Endothelial cell (in vitro differentiated cells): Measurements from ENCODE around the gene RUNDC1. TPM values are rescaled to one million over a fixed set of nuclear protein-coding genes. Genes with fewer than 3 reads are reported as not detected.
"Not testable (repeated sequence)": the region's sequence is repeated elsewhere in the genome, so short reads cannot be mapped to it uniquely, and the experiment has no call there.

Experiments used
- DNase-seq: peaks from one replicate; pipeline ENCODE4 v3.0.0; 2021; ENCODE audit warnings: low spot score
- H3K27ac Mint-ChIP-seq: one replicate; pipeline ENCODE4 v1.8.0; 2021; ENCODE audit warnings: mixed read lengths, inconsistent platforms; ENCODE audit not compliant: unreplicated experiment
- H3K27me3 Mint-ChIP-seq: one replicate; pipeline ENCODE4 v1.8.0; 2021; ENCODE audit warnings: mild to moderate bottlenecking, moderate library complexity, mixed read lengths, inconsistent platforms; ENCODE audit not compliant: unreplicated experiment
- H3K36me3 Mint-ChIP-seq: one replicate; pipeline ENCODE4 v1.8.0; 2021; ENCODE audit warnings: mild to moderate bottlenecking, low read depth, mixed read lengths, inconsistent platforms; ENCODE audit not compliant: unreplicated experiment
- H3K4me1 Mint-ChIP-seq: one replicate; pipeline ENCODE4 v1.8.0; 2021; ENCODE audit warnings: mild to moderate bottlenecking, mixed read lengths, inconsistent platforms; ENCODE audit not compliant: unreplicated experiment
- H3K4me3 Mint-ChIP-seq: one replicate; pipeline ENCODE4 v1.8.0; 2021; ENCODE audit warnings: mild to moderate bottlenecking, mixed read lengths, inconsistent platforms; ENCODE audit not compliant: unreplicated experiment
- H3K9me3 Mint-ChIP-seq: one replicate; pipeline ENCODE4 v1.8.0; 2021; ENCODE audit warnings: mixed read lengths, inconsistent platforms; ENCODE audit not compliant: unreplicated experiment
- total RNA-seq: library from RNA; stranded (reverse); fragmentation: NEBNext Ultra II Directional; extraction: Animal tissue kit (Norgen Biotek cat#: 25700); gene quantifications from one replicate; pipeline ENCODE4 v1.2.1, GENCODE V29; 2021; ENCODE audit not compliant: unreplicated experiment
- TF ChIP-seq, protein P1 (sequence below): fragments of 200-600 bp; sonication (generic); IDR thresholded peaks from one replicate; pipeline ENCODE4 v1.5.0; 2021; ENCODE audit warnings: antibody characterized with exemption; ENCODE audit not compliant: unreplicated experiment

The RUNDC1 gene
- total RNA-seq, 1 donor from 2014 or later = 12.2 TPM

DNA sequence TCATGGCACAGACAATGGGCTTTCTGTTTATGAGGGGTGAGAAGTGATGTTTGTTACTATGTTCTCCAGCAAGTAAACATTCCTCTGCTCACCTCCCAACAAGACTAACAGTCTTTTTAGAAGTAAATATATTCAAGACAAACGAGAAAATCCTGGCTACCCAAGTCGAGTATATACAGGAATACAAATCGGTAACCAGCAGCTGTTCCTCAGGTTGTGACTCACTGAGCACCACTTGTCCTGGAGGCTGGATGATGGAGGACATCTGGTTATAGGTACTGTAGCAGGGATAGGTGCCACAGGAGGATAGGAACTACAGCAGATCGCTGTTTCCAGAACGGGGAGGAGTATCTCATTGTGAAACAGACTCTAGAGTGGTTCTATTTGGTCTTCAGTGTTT is 12.5 kb downstream of the RUNDC1 start:
- Mint-ChIP-seq H3K36me3 (peaks cover 38% of the 10 kb centered on the region), H3K4me3 (no peak overlapping the region), H3K9me3 (no peaks in the 10 kb centered on the region), H3K27ac (no peak overlapping the region), H3K27me3 (no peaks in the 10 kb centered on the region), H3K4me1 (peaks cover 17% of the 10 kb centered on the region)
- DNase-seq = no peak
- TF ChIP-seq, protein P1, sequence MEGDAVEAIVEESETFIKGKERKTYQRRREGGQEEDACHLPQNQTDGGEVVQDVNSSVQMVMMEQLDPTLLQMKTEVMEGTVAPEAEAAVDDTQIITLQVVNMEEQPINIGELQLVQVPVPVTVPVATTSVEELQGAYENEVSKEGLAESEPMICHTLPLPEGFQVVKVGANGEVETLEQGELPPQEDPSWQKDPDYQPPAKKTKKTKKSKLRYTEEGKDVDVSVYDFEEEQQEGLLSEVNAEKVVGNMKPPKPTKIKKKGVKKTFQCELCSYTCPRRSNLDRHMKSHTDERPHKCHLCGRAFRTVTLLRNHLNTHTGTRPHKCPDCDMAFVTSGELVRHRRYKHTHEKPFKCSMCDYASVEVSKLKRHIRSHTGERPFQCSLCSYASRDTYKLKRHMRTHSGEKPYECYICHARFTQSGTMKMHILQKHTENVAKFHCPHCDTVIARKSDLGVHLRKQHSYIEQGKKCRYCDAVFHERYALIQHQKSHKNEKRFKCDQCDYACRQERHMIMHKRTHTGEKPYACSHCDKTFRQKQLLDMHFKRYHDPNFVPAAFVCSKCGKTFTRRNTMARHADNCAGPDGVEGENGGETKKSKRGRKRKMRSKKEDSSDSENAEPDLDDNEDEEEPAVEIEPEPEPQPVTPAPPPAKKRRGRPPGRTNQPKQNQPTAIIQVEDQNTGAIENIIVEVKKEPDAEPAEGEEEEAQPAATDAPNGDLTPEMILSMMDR = no peak

DNA sequence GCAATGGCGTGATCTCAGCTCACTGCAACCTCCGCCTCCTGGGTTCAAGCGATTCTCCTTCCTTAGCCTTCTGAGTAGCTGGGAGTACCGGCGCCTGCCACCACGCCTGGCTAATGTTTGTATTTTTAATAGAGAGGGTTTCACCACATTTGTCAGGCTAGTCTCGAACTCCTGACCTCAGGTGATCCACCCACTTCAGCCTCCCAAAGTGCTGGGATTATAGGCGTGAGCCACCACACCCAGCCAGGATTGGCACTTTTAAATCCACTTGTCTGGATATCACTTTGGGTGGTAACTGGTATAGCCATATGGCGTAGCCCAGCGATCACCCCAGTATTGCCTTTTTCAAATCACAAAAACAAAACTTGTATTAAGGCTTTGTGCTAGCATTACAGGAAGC is 13.5 kb downstream of the RUNDC1 start:
- not testable (repeated sequence) for H3K27me3 Mint-ChIP-seq, H3K9me3 Mint-ChIP-seq, H3K4me3 Mint-ChIP-seq, DNase-seq, H3K27ac Mint-ChIP-seq
- Mint-ChIP-seq H3K36me3 (peaks cover 35% of the 10 kb centered on the region), H3K4me1 (peaks cover 23% of the 10 kb centered on the region)

DNA sequence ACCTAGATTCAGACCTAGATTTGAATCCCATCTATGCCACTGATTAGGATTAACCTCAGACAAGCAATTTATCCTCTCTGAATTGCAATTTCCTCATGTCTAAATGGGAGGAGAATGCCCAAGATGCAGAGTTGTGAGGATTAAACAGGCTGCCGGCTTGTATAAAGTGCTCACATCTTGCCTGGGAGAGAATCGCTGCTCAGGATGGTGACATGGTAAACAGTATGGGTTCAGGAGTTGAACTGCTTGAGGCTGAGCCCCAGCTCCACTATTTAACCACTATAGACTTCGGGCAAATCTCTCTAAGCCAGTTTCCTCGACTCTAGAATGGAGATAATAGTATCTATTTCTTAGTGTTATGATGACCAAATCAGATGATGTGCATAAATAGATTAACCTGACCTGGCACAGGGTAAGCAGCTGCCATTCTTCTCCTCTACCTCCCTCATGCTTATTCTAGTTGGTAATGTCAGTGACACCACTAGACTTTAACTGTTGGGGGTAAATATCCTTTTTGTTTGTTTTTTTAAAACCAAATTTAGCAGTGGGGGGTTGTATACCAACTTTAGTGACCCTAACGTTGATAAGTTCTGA is 17.1 kb downstream of the RUNDC1 start:
- Mint-ChIP-seq H3K36me3 (peaks cover 30% of the 10 kb centered on the region), H3K4me3 (peak overlapping the region; percentile 100), H3K27me3 (peaks cover 3% of the 10 kb centered on the region), H3K4me1 (peaks cover 31% of the 10 kb centered on the region), H3K27ac (peak overlapping the region; percentile 99), H3K9me3 (no peaks in the 10 kb centered on the region)
- TF ChIP-seq, protein P1 = no peak
- no peak for DNase-seq

DNA sequence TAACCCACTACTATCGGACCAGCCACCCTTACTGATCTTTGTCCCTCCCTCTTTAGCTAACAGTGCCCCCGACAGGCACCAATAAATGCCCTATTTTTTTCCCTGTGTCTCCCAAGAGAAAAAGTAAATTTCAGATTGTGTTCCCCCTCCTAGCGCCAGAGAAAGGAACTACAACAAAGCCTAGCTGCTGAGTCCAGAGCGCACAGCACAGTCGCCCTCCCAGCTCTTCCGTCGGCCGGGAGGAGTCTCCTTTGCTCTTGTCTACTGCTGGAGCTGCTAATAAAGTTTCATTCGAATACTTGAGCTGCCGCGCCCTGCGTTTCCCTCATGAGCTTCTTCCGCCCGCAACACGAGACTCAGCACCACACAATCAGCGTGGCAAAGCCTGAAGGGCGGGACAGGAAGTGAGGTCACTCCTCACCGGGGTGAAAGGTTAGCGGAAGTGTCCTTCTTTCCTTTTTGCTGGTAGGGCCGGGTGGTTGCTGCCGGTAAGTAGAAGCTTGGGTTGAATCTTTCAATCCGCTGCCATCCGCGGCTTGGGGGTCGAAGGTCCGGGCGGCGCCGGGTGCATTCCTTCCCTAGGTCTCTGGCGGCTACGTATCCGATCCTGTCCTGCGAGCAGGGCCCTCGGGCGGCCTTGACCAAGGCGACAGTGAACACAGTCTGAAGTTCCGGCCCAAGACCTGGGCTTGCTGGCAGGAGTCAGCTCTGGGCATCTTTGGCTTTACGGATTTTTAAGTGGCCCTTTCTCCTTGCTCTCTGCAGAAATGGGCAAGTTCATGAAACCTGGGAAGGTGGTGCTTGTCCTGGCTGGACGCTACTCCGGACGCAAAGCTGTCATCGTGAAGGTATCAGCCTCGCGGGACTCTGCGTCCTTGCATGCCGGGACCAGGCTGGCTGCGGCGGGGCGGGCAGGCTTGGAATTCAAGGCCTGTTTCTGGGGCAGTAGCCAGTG is 17.9 kb downstream of the RUNDC1 start, which contains the start of gene RPL27:
TSS of gene RPL27 (plus strand) at position 436 of the 955 bp plus-strand sequence. CDS start at position 768, 332 bp downstream.
- no peaks in the 10 kb centered on the region for H3K9me3 Mint-ChIP-seq
- DNase-seq = peak; percentile 92
- peaks cover 25% of the 10 kb centered on the region for H3K36me3 Mint-ChIP-seq
- H3K4me1 Mint-ChIP-seq = peaks cover 31% of the 10 kb centered on the region
- H3K27ac Mint-ChIP-seq = peak within 1 kb of the TSS; percentile 99
- peaks cover 3% of the 10 kb centered on the region for H3K27me3 Mint-ChIP-seq
- peak within 1 kb of the TSS; percentile 100 for H3K4me3 Mint-ChIP-seq
- TF ChIP-seq, protein P1 = peak; percentile 88

DNA sequence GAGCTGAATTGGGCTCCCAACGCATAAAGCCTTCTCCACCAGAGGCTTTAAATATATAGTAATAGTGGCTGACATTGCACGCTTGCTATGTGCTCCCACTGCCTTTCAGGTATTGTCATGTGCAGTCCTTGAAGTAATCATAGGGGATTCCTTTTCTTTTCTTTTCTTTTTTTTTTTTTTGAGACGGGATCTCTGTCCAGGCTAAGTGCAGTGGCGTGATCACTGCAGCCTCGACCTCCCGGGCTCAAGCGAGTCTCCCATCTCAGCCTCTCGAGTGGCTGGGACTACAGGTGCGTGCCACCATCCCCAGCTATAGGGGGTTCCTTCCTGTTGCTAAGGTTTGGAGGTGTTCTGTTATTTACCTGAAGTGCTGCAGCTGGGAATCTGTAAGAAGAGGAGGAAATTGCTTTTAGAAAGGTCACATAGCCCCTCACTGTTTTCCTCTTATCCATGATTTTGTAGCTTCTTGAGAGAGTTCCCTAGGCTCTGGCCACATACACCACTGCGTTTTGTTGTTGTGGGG is 18.7 kb downstream of the RUNDC1 start:
- Mint-ChIP-seq H3K27me3 (peaks cover 3% of the 10 kb centered on the region), H3K9me3 (no peaks in the 10 kb centered on the region), H3K27ac (peak overlapping the region; percentile 99), H3K36me3 (peaks cover 31% of the 10 kb centered on the region), H3K4me3 (peak overlapping the region; percentile 100), H3K4me1 (peaks cover 31% of the 10 kb centered on the region)
- DNase-seq = no peak
- TF ChIP-seq, protein P1 = no peak

DNA sequence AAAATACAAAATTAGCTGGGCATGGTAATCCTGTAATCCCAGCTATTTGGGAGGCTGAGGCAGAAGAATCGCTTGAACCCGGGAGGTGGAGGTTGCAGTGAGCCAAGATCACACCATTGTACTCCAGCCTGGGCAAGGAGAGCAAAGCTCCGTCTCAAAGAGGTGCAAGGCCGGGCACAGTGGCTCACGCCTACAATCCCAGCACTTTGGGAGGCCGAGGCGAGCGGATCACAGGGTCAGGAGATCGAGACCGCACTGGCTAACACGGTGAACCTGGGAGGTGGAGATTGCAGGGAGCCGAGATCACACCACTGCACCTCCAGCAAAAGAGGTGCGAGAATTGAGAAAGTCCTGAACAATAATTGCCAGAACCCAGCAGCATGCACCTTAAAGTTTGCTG is 20.5 kb downstream of the RUNDC1 start:
- H3K36me3 Mint-ChIP-seq = peaks cover 27% of the 10 kb centered on the region
- H3K4me3 Mint-ChIP-seq = peak overlapping the region; percentile 67
- not testable (repeated sequence) for H3K9me3 Mint-ChIP-seq, H3K27me3 Mint-ChIP-seq, DNase-seq
- peak overlapping the region; percentile 64 for H3K27ac Mint-ChIP-seq
- H3K4me1 Mint-ChIP-seq = peaks cover 27% of the 10 kb centered on the region
